ENCODE results near the gene EZH1.
A peak's percentile ranks its signal among the peaks of the same experiment; 100 is the strongest.

The EZH1 gene

DNA sequence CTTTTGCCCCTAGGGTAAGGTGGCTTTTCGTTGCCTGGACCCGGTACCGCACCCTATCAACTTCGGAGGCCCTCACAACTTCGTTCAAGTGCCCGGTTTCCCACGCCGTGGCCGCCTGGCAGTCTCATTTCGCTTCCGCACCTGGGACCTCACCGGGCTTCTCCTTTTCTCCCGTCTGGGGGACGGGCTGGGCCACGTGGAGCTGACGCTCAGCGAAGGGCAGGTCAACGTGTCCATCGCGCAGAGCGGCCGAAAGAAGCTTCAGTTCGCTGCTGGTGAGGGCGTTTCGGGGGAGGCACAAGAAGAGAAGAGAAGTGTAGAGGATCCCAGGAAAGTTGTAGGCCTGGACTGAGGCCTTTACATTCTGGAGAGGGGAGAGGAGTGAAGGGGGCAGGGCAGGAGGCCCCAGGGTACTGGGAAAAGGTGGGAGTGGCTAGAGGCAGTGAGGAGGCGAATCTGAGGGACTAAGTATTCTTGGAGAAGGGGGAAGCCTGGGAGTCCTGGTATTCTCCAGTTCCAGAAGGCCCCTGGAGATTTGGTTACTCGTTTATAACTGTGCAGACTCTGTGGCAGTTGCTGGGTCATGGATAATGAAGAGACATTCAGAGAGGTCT, 57.0 kb downstream of the EZH1 start:
- Histone ChIP-seq H3K36me3 (ENCODE audit: control insufficient read depth in 1 of 2, insufficient read depth in 2 of 2, low read length in 2 of 2) (peaks cover 0 to 30% of the 10 kb centered on the region in 2 donors), H3K4me3 (ENCODE audit: low read depth in 1 of 2, low read length in 2 of 2) (no peak overlapping the region), H3K27ac (ENCODE audit: low read length) (no peak overlapping the region), H3K4me1 (ENCODE audit: control insufficient read depth in 1 of 2, insufficient read depth in 2 of 2, low read length in 2 of 2) (peaks cover 0 to 12% of the 10 kb centered on the region in 2 donors), H3K9me3 (ENCODE audit: control insufficient read depth in 1 of 2, low read length in 2 of 2) (no peaks in the 10 kb centered on the region), H3K27me3 (ENCODE audit: low read depth, low read length) (no peaks in the 10 kb centered on the region)

- Histone ChIP-seq H3K27ac (ENCODE audit: low read length) (no peak overlapping the region), H3K9me3 (ENCODE audit: control insufficient read depth in 1 of 2, low read length in 2 of 2) (no peaks in the 10 kb centered on the region), H3K36me3 (ENCODE audit: control insufficient read depth in 1 of 2, insufficient read depth in 2 of 2, low read length in 2 of 2) (peaks cover 0 to 24% of the 10 kb centered on the region in 2 donors), H3K4me1 (ENCODE audit: control insufficient read depth in 1 of 2, insufficient read depth in 2 of 2, low read length in 2 of 2) (peaks cover 5 to 24% of the 10 kb centered on the region in 2 donors), H3K4me3 (ENCODE audit: low read depth in 1 of 2, low read length in 2 of 2) (no peak overlapping the region), H3K27me3 (ENCODE audit: low read depth, low read length) (no peaks in the 10 kb centered on the region)
Measured at GRCh38 chr17:42686520-42687128, 58.2 kb downstream of the EZH1 start.

DNA sequence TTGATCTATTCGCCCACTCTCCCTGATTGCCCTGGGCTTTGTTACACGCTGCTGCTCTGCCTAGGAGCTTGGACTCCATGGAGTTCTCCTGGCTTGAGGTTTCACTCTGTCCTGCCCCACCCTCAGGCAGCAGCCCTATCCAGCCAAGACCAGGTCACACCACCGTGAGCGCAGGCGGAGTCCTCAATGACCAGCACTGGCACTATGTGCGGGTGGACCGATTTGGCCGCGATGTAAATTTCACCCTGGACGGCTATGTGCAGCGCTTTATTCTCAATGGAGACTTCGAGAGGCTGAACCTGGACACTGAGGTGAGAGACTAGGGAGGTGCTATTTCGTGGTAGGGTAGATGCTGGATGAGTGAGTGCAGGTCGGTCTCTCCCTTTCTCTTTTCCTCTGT, 59.0 kb downstream of the EZH1 start:
- Histone ChIP-seq H3K27me3 (ENCODE audit: low read depth, low read length) (no peaks in the 10 kb centered on the region), H3K4me1 (ENCODE audit: control insufficient read depth in 1 of 2, insufficient read depth in 2 of 2, low read length in 2 of 2) (peaks cover 8 to 28% of the 10 kb centered on the region in 2 donors), H3K27ac (ENCODE audit: low read length) (no peak overlapping the region), H3K36me3 (ENCODE audit: control insufficient read depth in 1 of 2, insufficient read depth in 2 of 2, low read length in 2 of 2) (peaks cover 0 to 16% of the 10 kb centered on the region in 2 donors), H3K4me3 (ENCODE audit: low read depth in 1 of 2, low read length in 2 of 2) (no peak overlapping the region), H3K9me3 (ENCODE audit: control insufficient read depth in 1 of 2, low read length in 2 of 2) (no peaks in the 10 kb centered on the region)

- no peak overlapping the region for H3K27ac ChIP-seq (ENCODE audit: low read length)
- H3K27me3 ChIP-seq (ENCODE audit: low read depth, low read length): no peaks in the 10 kb centered on the region
- H3K4me1 ChIP-seq (ENCODE audit: control insufficient read depth in 1 of 2, insufficient read depth in 2 of 2, low read length in 2 of 2): peaks cover 8 to 34% of the 10 kb centered on the region in 2 donors
- peaks cover 0 to 9% of the 10 kb centered on the region in 2 donors for H3K36me3 ChIP-seq (ENCODE audit: control insufficient read depth in 1 of 2, insufficient read depth in 2 of 2, low read length in 2 of 2)
- H3K9me3 ChIP-seq (ENCODE audit: control insufficient read depth in 1 of 2, low read length in 2 of 2): no peaks in the 10 kb centered on the region
- H3K4me3 ChIP-seq (ENCODE audit: low read depth in 1 of 2, low read length in 2 of 2): no peak overlapping the region
Measured at GRCh38 chr17:42684929-42685556, 59.8 kb downstream of the EZH1 start.

- Histone ChIP-seq H3K27me3 (ENCODE audit: low read depth, low read length) (no peaks in the 10 kb centered on the region), H3K9me3 (ENCODE audit: control insufficient read depth in 1 of 2, low read length in 2 of 2) (no peaks in the 10 kb centered on the region), H3K4me3 (ENCODE audit: low read depth in 1 of 2, low read length in 2 of 2) (peak overlapping the region; percentile 66), H3K27ac (ENCODE audit: low read length) (peak overlapping the region; percentile 16), H3K4me1 (ENCODE audit: control insufficient read depth in 1 of 2, insufficient read depth in 2 of 2, low read length in 2 of 2) (peaks cover 14 to 47% of the 10 kb centered on the region in 2 donors), H3K36me3 (ENCODE audit: control insufficient read depth in 1 of 2, insufficient read depth in 2 of 2, low read length in 2 of 2) (peaks cover 0 to 8% of the 10 kb centered on the region in 2 donors)
Measured at GRCh38 chr17:42683407-42684034, 61.3 kb downstream of the EZH1 start.

GRCh38 chr17:42682722-42683403, 62.0 kb downstream of the EZH1 start:
- H3K4me1 ChIP-seq (ENCODE audit: control insufficient read depth in 1 of 2, insufficient read depth in 2 of 2, low read length in 2 of 2): peaks cover 16 to 50% of the 10 kb centered on the region in 2 donors
- no peaks in the 10 kb centered on the region for H3K9me3 ChIP-seq (ENCODE audit: control insufficient read depth in 1 of 2, low read length in 2 of 2)
- no peaks in the 10 kb centered on the region for H3K27me3 ChIP-seq (ENCODE audit: low read depth, low read length)
- H3K27ac ChIP-seq (ENCODE audit: low read length): peak overlapping the region; percentile 69
- peaks cover 0 to 5% of the 10 kb centered on the region in 2 donors for H3K36me3 ChIP-seq (ENCODE audit: control insufficient read depth in 1 of 2, insufficient read depth in 2 of 2, low read length in 2 of 2)
- H3K4me3 ChIP-seq (ENCODE audit: low read depth in 1 of 2, low read length in 2 of 2): peak overlapping the region; percentile 66

DNA sequence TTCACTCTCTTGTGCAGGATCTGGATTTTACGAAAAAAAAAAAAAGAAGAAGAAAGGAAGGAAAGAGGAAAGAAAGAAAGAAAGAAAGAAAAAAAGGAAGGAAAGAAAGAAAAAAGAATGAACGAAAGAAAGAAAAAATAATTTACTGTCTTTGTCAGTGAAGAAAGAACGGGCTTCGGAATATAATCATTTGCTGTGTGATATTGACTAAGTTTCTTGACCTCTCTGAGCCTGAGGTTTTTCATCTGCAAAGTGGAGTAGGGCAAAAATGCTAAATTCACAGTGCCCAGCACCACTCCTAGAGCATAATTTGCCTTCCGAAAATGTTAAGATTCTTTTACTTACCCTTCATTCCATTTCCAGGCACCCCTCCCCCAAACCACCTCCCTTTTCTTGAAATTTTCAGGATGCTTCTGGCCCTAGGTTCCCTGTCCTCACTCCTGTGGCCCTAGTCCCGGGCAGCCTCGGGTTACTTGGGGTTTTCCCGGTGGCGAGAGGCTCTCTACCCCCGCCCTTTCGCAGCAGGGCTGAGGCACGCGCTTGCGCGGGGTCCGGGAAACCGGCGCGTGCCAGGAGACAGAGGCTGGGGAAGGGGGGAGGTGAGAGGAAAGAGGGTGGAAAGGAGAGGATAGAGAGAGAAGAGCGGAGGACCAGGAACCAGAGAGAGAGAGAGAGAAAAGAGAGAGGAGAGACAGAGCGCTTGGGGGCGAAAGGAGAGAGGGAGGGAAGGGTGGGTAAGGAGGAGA, 62.7 kb downstream of the EZH1 start, which contains the start of gene CNTNAP1:
Gene CNTNAP1, plus strand, starts transcription at position 556 of the 746 bp plus-strand sequence. CDS start 299 bp downstream, outside the sequence.
- peak within 1 kb of the TSS; percentile 66 for H3K4me3 ChIP-seq (ENCODE audit: low read depth in 1 of 2, low read length in 2 of 2)
- no peaks in the 10 kb centered on the region for H3K36me3 ChIP-seq (ENCODE audit: control insufficient read depth in 1 of 2, insufficient read depth in 2 of 2, low read length in 2 of 2)
- no peaks in the 10 kb centered on the region for H3K27me3 ChIP-seq (ENCODE audit: low read depth, low read length)
- peak within 1 kb of the TSS; percentile 69 for H3K27ac ChIP-seq (ENCODE audit: low read length)
- peaks cover 16 to 54% of the 10 kb centered on the region in 2 donors for H3K4me1 ChIP-seq (ENCODE audit: control insufficient read depth in 1 of 2, insufficient read depth in 2 of 2, low read length in 2 of 2)
- H3K9me3 ChIP-seq (ENCODE audit: control insufficient read depth in 1 of 2, low read length in 2 of 2): no peaks in the 10 kb centered on the region

DNA sequence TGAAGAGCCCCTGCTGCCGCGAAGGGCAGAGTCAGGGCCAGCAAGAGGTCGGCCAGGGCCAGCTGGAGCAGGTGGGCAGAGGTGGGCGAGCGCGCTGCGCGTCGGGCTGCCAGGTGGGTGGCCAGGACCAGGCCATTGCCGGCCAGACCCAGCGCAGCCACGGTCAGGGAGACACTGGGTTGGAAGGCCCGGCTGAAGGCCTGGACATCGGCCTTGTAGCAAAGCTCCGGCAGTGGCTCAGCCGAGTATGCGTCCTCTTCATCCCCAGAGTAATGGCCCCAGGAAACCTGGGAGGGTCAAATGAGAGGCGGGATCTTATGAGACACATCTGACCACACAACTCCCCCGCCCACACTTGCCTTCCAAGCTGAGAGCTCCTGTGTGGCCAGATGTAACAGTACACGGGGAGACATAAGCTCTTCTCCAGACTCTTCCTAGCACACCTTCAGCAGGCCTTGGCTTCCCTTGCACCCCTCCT, 64.5 kb downstream of the EZH1 start:
- Histone ChIP-seq H3K4me1 (ENCODE audit: control insufficient read depth in 1 of 2, insufficient read depth in 2 of 2, low read length in 2 of 2) (peaks cover 16 to 56% of the 10 kb centered on the region in 2 donors), H3K27me3 (ENCODE audit: low read depth, low read length) (no peaks in the 10 kb centered on the region), H3K36me3 (ENCODE audit: control insufficient read depth in 1 of 2, insufficient read depth in 2 of 2, low read length in 2 of 2) (no peaks in the 10 kb centered on the region), H3K4me3 (ENCODE audit: low read depth in 1 of 2, low read length in 2 of 2) (peak overlapping the region; percentile 39 to 93), H3K9me3 (ENCODE audit: control insufficient read depth in 1 of 2, low read length in 2 of 2) (no peaks in the 10 kb centered on the region), H3K27ac (ENCODE audit: low read length) (peak overlapping the region; percentile 86)

- Histone ChIP-seq H3K27ac (ENCODE audit: low read length) (peak overlapping the region; percentile 86), H3K4me3 (ENCODE audit: low read depth in 1 of 2, low read length in 2 of 2) (peak overlapping the region; percentile 39 to 93), H3K27me3 (ENCODE audit: low read depth, low read length) (no peaks in the 10 kb centered on the region), H3K9me3 (ENCODE audit: control insufficient read depth in 1 of 2, low read length in 2 of 2) (no peaks in the 10 kb centered on the region), H3K4me1 (ENCODE audit: control insufficient read depth in 1 of 2, insufficient read depth in 2 of 2, low read length in 2 of 2) (peaks cover 16 to 63% of the 10 kb centered on the region in 2 donors), H3K36me3 (ENCODE audit: control insufficient read depth in 1 of 2, insufficient read depth in 2 of 2, low read length in 2 of 2) (no peaks in the 10 kb centered on the region)
Measured at GRCh38 chr17:42679492-42680330, 65.1 kb downstream of the EZH1 start.
